Right atrium auricular region (tissue), 2 donors: ENCODE data around the gene PGBD1. TPM values are rescaled to one million over a fixed set of nuclear protein-coding genes. Genes with fewer than 3 reads are reported as not detected.

Experiments used
- DNase-seq: peaks from one replicate; pipeline ENCODE4 v3.0.0-alpha.2; 2019; ENCODE audit warnings: low spot score
- H3K27ac ChIP-seq, 2 donors: fragments of 200-600 bp; sonication (generic); 1 replicate in 1 of 2; 2 replicates in 1 of 2; pipeline ENCODE4 v1.5.1; 2016 to 2019
- H3K27me3 ChIP-seq, 2 donors: fragments of 200-600 bp; sonication (generic); one replicate each; pipeline versions ENCODE4 v1.5.1 to v1.6.0; 2017 to 2019
- H3K36me3 ChIP-seq: fragments of 200-600 bp; sonication (generic); one replicate; pipeline ENCODE4 v1.5.1; 2016
- H3K4me1 ChIP-seq, 2 donors: fragments of 200-600 bp; sonication (generic); one replicate each; pipeline versions ENCODE4 v1.5.1 to v1.6.0; 2017 to 2019
- H3K4me3 ChIP-seq, 2 donors: fragments of 200-600 bp; sonication (generic); 1 replicate in 1 of 2; 2 replicates in 1 of 2; pipeline ENCODE4 v1.5.1; 2017 to 2019; ENCODE audit warnings: mild to moderate bottlenecking in 1 of 2, moderate library complexity in 1 of 2
- H3K9me3 ChIP-seq, 2 donors: fragments of 200-600 bp; sonication (generic); one replicate each; pipeline ENCODE4 v1.5.1; 2019
- total RNA-seq, 2 donors: library from RNA; depleted of rRNA; stranded (reverse); fragments of >200 nt; gene quantifications; one replicate each; pipeline ENCODE4 v1.1.0, GENCODE V29; 2016
- TF ChIP-seq, protein P1 (sequence below), 2 donors: fragments of 200-600 bp; sonication (generic); IDR thresholded peaks; one replicate each; pipeline ENCODE4 v1.5.1; 2019; ENCODE audit warnings: antibody characterized with exemption in 2 of 2

The PGBD1 gene, protein sequence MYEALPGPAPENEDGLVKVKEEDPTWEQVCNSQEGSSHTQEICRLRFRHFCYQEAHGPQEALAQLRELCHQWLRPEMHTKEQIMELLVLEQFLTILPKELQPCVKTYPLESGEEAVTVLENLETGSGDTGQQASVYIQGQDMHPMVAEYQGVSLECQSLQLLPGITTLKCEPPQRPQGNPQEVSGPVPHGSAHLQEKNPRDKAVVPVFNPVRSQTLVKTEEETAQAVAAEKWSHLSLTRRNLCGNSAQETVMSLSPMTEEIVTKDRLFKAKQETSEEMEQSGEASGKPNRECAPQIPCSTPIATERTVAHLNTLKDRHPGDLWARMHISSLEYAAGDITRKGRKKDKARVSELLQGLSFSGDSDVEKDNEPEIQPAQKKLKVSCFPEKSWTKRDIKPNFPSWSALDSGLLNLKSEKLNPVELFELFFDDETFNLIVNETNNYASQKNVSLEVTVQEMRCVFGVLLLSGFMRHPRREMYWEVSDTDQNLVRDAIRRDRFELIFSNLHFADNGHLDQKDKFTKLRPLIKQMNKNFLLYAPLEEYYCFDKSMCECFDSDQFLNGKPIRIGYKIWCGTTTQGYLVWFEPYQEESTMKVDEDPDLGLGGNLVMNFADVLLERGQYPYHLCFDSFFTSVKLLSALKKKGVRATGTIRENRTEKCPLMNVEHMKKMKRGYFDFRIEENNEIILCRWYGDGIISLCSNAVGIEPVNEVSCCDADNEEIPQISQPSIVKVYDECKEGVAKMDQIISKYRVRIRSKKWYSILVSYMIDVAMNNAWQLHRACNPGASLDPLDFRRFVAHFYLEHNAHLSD
- total RNA-seq, result 1 to 10 TPM; 1.8 to 4.1 TPM

DNA sequence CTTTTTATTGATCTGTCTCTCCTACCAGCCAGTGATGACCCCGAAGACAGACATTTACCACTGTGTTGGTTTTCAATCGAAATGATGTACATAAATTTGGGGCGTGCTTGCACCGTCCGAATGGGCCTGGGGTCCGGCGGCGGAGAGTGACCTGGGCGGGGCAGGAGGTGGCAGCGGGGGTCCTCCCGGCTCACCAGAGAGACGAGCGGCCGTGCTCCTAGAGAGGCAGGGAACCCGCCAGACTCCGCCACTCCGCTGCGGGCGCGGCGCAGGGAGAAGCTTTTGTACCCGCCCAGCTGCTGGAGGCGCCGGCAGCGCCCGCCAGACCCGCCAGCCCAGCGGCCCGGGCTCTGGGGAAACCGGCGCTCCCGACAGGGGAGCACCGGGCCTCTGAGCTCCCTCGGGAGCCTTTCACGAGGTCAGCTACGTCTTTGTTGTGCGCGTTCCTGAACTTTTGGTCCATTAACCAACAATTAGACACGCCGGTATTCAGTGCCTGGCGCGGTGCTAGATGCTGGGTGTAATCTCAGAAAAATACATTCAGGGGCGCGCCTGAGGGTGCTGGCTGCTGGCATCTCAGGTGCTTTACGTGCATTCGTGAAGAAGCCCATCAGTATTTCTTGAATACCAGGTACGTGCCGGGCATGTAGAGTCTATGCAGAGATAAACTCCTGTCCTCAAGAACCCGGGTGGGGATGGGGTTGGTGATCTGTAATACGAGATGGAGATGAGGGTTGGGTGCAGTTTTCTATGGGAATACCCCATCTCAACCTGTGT, at the start of gene PGBD1:
Gene PGBD1 (plus strand): TSS at position 285 of the 777 bp plus-strand sequence. CDS start 2,242 bp downstream, outside the sequence.
- peaks cover 0 to 5% of the 10 kb centered on the region in 2 donors for H3K4me1 ChIP-seq
- H3K27ac ChIP-seq, result peak within 1 kb of the TSS; percentile 32 to 65
- peaks cover 16% of the 10 kb centered on the region for H3K36me3 ChIP-seq
- peaks cover 0 to 7% of the 10 kb centered on the region in 2 donors for H3K9me3 ChIP-seq
- H3K4me3 ChIP-seq, result peak within 1 kb of the TSS; percentile 52 to 74
- H3K27me3 ChIP-seq, result no peaks in the 10 kb centered on the region
- peak; percentile 70 for DNase-seq
- TF ChIP-seq, protein P1, sequence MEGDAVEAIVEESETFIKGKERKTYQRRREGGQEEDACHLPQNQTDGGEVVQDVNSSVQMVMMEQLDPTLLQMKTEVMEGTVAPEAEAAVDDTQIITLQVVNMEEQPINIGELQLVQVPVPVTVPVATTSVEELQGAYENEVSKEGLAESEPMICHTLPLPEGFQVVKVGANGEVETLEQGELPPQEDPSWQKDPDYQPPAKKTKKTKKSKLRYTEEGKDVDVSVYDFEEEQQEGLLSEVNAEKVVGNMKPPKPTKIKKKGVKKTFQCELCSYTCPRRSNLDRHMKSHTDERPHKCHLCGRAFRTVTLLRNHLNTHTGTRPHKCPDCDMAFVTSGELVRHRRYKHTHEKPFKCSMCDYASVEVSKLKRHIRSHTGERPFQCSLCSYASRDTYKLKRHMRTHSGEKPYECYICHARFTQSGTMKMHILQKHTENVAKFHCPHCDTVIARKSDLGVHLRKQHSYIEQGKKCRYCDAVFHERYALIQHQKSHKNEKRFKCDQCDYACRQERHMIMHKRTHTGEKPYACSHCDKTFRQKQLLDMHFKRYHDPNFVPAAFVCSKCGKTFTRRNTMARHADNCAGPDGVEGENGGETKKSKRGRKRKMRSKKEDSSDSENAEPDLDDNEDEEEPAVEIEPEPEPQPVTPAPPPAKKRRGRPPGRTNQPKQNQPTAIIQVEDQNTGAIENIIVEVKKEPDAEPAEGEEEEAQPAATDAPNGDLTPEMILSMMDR (IDR thresholded peaks at IDR 0.05), result peak in 1 of 2 donors; percentile 16

DNA sequence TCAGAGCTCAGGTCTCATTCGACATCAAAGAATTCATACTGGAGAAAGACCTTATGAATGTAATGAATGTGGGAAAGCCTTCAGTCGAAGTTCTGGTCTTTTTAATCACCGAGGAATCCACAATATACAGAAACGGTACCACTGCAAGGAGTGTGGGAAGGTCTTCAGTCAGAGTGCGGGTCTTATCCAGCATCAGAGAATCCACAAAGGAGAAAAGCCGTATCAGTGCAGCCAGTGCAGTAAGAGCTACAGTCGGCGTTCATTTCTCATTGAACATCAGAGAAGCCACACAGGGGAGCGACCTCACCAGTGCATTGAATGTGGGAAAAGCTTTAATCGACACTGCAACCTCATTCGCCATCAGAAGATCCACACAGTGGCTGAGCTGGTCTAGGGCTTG, 48.6 kb upstream of the PGBD1 start:
- DNase-seq, result no peak
- no peak overlapping the region for H3K4me3 ChIP-seq
- peaks cover 55% of the 10 kb centered on the region for H3K36me3 ChIP-seq
- H3K4me1 ChIP-seq, result no peaks in the 10 kb centered on the region
- H3K27ac ChIP-seq, result no peak overlapping the region
- TF ChIP-seq, protein P1 (IDR thresholded peaks at IDR 0.05), result no peak
- H3K27me3 ChIP-seq, result no peaks in the 10 kb centered on the region
- H3K9me3 ChIP-seq, result no peaks in the 10 kb centered on the region

DNA sequence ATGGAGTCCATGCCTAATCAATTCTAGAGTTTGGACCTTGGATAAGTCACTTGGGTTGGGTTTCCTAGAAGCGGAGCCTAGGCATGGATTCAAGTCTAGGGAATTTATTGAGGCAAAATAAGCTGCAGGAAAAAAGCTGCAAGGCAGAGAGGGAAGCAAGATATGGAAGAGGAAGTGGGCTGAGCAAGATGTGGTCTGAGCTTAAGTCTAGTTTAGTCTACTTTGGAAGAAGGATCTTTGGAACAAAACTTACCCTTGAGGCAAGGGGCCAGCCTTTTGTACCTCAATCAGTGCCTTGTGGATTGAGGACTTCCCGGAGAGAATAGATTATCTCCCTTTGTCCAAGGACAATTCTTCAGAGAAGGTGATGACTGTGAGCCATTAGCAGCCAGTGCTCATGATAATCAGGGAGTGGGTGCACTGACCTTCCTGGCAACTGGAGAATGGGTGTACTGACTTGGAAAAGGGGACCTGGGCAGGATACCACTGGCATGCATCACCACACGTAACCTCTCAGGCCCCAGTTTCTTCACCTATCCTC, 45.4 kb upstream of the PGBD1 start:
- no peak for DNase-seq
- Histone ChIP-seq H3K4me1 (no peaks in the 10 kb centered on the region), H3K9me3 (no peaks in the 10 kb centered on the region), H3K36me3 (peaks cover 23% of the 10 kb centered on the region), H3K27ac (no peak overlapping the region), H3K4me3 (no peak overlapping the region), H3K27me3 (no peaks in the 10 kb centered on the region)
- TF ChIP-seq, protein P1 (IDR thresholded peaks at IDR 0.05), result no peak

DNA sequence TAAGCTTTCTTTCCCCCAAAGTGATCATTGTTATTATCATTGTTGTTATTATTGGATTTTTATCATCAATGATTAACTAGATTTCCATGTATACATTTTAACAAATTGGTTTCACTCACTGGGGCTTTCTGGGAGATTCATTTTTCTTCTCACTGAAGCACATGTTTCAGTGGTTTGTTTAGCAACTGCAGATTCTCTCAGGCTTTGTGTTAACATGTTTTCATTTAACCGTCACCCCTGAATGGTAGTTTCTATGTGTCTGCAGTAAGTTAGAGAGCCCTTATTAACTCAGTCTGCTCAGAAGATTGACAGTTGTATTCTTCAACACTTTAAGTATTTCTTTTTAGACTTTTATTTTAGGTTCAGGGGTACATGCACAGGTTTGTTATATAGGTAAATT, 41.7 kb upstream of the PGBD1 start:
- Histone ChIP-seq H3K36me3 (peaks cover 7% of the 10 kb centered on the region), H3K4me3 (no peak overlapping the region), H3K27ac (no peak overlapping the region), H3K9me3 (no peaks in the 10 kb centered on the region), H3K27me3 (no peaks in the 10 kb centered on the region), H3K4me1 (no peaks in the 10 kb centered on the region)
- no peak for DNase-seq
- TF ChIP-seq, protein P1 (IDR thresholded peaks at IDR 0.05), result no peak

DNA sequence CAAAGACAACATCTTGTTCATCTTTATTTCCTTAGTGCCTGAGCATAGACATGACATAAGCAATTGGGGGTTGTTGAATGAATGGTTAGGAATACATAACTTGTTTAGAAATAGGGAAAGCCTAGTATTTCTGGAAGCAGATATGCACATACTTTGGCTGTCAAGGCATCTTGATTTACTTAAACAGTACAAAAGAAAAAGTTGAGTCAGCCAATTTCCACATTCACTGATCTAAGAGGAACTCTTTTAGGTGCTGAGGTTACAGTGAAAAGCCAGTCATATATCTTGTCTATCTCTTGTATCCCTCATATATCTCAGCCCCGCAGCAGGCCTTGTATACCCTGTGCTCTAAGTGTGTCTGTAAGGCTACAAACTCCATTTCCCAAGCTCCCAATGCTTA, 40.9 kb upstream of the PGBD1 start:
- no peaks in the 10 kb centered on the region for H3K9me3 ChIP-seq
- TF ChIP-seq, protein P1 (IDR thresholded peaks at IDR 0.05), result no peak
- no peaks in the 10 kb centered on the region for H3K4me1 ChIP-seq
- no peaks in the 10 kb centered on the region for H3K27me3 ChIP-seq
- H3K36me3 ChIP-seq, result peaks cover 16% of the 10 kb centered on the region
- H3K4me3 ChIP-seq, result no peak overlapping the region
- no peak overlapping the region for H3K27ac ChIP-seq
- DNase-seq, result no peak
